Naive thymus-derived CD4-positive, alpha-beta T cell (primary cell): ENCODE data around the gene SHISA9. TPM values are rescaled to one million over a fixed set of nuclear protein-coding genes. Genes with fewer than 3 reads are reported as not detected.

Experiments used
- ATAC-seq: fragments of 150-1000 bp; cut with Tn5 transposase; 2 replicates; pipeline ENCODE4 v1.10.0; 2021; ENCODE audit warnings: mild to moderate bottlenecking, moderate library complexity
- CTCF ChIA-PET: fragments of 350-600 bp; sonication (Branson Sonifier 250); formaldehyde crosslinking; loops from one replicate; lab custom pipeline; 2021; ENCODE audit warnings: antibody characterized with exemption; lab: Charles Lee
- POLR2A ChIA-PET: fragments of 350-600 bp; sonication (Branson Sonifier 250); formaldehyde crosslinking; loops from one replicate; lab custom pipeline; 2021; ENCODE audit warnings: antibody characterized with exemption, inconsistent platforms; lab: Charles Lee
- DNase-seq, 9 donors: peaks; one replicate each; pipeline versions ENCODE4 v3.0.0 to v3.0.0-alpha.2; 2020 to 2022; ENCODE audit warnings: mixed read lengths in 1 of 9
- H3K27ac ChIP-seq: one replicate; pipeline ENCODE4 v1.7.0; 2013; ENCODE audit warnings: mild to moderate bottlenecking, low read depth, low read length, moderate library complexity
- H3K27me3 ChIP-seq, 2 donors: one replicate each; pipeline ENCODE4 v1.7.0; 2013; ENCODE audit warnings: low read length in 2 of 2, mild to moderate bottlenecking in 2 of 2, moderate library complexity in 2 of 2; ENCODE audit not compliant: control insufficient read depth in 2 of 2, insufficient read depth in 2 of 2
- H3K36me3 ChIP-seq, 3 experiments: 1 replicate in 2 of 3; 2 replicates in 1 of 3; pipeline ENCODE4 v1.7.0; 2013; ENCODE audit warnings: low read length in 3 of 3, mild to moderate bottlenecking in 3 of 3, moderate library complexity in 1 of 3; ENCODE audit not compliant: insufficient read depth in 3 of 3, control insufficient read depth in 2 of 3
- H3K4me1 ChIP-seq, 2 donors: one replicate each; pipeline ENCODE4 v1.7.0; 2013; ENCODE audit warnings: low read length in 2 of 2, mild to moderate bottlenecking in 2 of 2, moderate library complexity in 1 of 2; ENCODE audit not compliant: control insufficient read depth in 2 of 2, insufficient read depth in 2 of 2
- H3K4me3 ChIP-seq: 2 replicates; pipeline ENCODE4 v1.7.0; 2013; ENCODE audit warnings: mild to moderate bottlenecking, low read length
- H3K9me3 ChIP-seq, 3 experiments: 1 replicate in 2 of 3; 2 replicates in 1 of 3; pipeline ENCODE4 v1.7.0; 2013; ENCODE audit warnings: low read length in 3 of 3; ENCODE audit not compliant: control insufficient read depth in 2 of 3
- H3K27ac Mint-ChIP-seq, 9 donors: one replicate each; pipeline ENCODE4 v1.8.0; 2020 to 2022; ENCODE audit warnings: mixed read lengths in 9 of 9, mild to moderate bottlenecking in 8 of 9, moderate library complexity in 5 of 9, inconsistent platforms in 2 of 9
- H3K27me3 Mint-ChIP-seq, 5 donors: one replicate each; pipeline ENCODE4 v1.8.0; 2021 to 2022; ENCODE audit warnings: mixed read lengths in 5 of 5, mild to moderate bottlenecking in 1 of 5
- H3K36me3 Mint-ChIP-seq, 5 donors: one replicate each; pipeline ENCODE4 v1.8.0; 2020 to 2022; ENCODE audit warnings: mixed read lengths in 5 of 5, mild to moderate bottlenecking in 3 of 5, inconsistent platforms in 1 of 5
- H3K4me1 Mint-ChIP-seq, 7 donors: one replicate each; pipeline ENCODE4 v1.8.0; 2020 to 2022; ENCODE audit warnings: mixed read lengths in 7 of 7, mild to moderate bottlenecking in 3 of 7, inconsistent platforms in 1 of 7
- H3K4me3 Mint-ChIP-seq, 10 donors: one replicate each; pipeline ENCODE4 v1.8.0; 2020 to 2022; ENCODE audit warnings: mild to moderate bottlenecking in 10 of 10, mixed read lengths in 10 of 10, moderate library complexity in 6 of 10, inconsistent platforms in 2 of 10
- H3K9me3 Mint-ChIP-seq, 11 donors: one replicate each; pipeline ENCODE4 v1.8.0; 2020 to 2022; ENCODE audit warnings: mixed read lengths in 11 of 11, mild to moderate bottlenecking in 4 of 11, inconsistent platforms in 1 of 11, moderate library complexity in 1 of 11
- intact Hi-C, 2 donors: fragments of 100-400 bp; cut with micrococcal nuclease; formaldehyde crosslinking; loops; one replicate each; pipeline ENCODE4 v1.15.1; 2023
- polyA plus RNA-seq, 2 donors: library from polyadenylated mRNA; unstranded; fragments of 300-500 nt; fragmentation: Illumina TruSeq; gene quantifications; one replicate each; pipeline ENCODE4 v1.2.3, GENCODE V29; 2021
- total RNA-seq, 6 experiments: library from RNA in 5 of 6; stranded (reverse) in 5 of 6; gene quantifications; 1 replicate in 5 of 6; 2 replicates in 1 of 6; pipeline ENCODE4 v1.2.3 and lab custom pipeline; 2021 to 2026

The SHISA9 gene
- total and polyA plus RNA-seq, 7 experiments from 2014 or later: 0.05 TPM; not detected in 6

DNA sequence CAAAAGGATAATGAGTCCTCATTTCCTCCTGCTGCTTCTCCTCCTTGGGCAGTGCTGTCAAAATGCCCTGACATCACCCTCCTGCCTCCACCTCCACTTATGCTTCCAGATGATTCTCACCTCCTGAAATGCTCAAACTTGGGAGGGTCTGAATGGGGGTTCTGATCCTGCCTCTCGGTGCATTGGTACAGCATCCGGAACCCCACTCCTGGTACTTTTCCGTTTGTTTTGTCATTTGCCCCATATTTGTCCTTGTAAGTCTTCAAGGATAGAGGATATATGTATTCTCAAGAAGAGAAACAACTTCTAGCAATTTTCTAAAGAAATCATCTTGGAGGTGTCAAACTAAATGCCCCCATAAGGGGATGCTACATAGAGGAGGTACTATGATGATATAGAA lies 148.3 kb downstream of the SHISA9 start:
- H3K36me3 Mint-ChIP-seq: peaks cover 0 to 5% (median 0%) of the 10 kb centered on the region in 5 donors
- peaks cover 0 to 15% (median 0%) of the 10 kb centered on the region in 5 donors for H3K27me3 Mint-ChIP-seq
- H3K27ac Mint-ChIP-seq: peak overlapping the region in 1 of 9 donors; percentile 55
- ChIA-PET POLR2A (no interaction called here), CTCF (no interaction called here)
- Histone ChIP-seq H3K9me3 (peaks cover 0 to 3% (median 0%) of the 10 kb centered on the region in 3 experiments), H3K4me3 (no peak overlapping the region), H3K27ac (no peak overlapping the region), H3K36me3 (no peaks in the 10 kb centered on the region), H3K27me3 (no peaks in the 10 kb centered on the region), H3K4me1 (no peaks in the 10 kb centered on the region)
- intact Hi-C loops: no loop called here
- H3K4me3 Mint-ChIP-seq: no peak overlapping the region
- no peaks in the 10 kb centered on the region for H3K4me1 Mint-ChIP-seq
- peaks cover 1 to 18% (median 10%) of the 10 kb centered on the region in 11 donors for H3K9me3 Mint-ChIP-seq
- DNase-seq: no peak
- no peak for ATAC-seq

DNA sequence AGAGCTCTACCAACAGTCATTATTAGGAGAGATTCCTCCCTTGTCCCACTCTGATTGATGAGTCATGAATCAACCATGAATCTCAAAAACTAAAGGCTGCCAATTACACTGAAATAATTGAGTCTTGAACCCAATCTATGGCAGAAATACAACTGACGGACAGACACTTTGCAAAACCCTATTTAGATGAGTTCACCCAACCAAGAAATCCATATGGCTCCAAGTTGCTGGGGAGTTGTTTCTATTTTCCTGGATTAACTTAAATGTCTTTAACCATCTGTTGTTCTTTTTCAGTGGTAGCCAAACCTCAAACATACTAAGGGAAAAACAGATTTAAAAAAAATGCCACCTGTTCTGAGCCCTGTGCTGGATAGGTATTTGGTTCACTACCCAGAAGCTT lies 151.0 kb downstream of the SHISA9 start:
- no peak overlapping the region for H3K4me3 Mint-ChIP-seq
- no peaks in the 10 kb centered on the region for H3K36me3 ChIP-seq
- DNase-seq (no peak), ATAC-seq (no peak)
- H3K9me3 ChIP-seq: peaks cover 0 to 3% (median 0%) of the 10 kb centered on the region in 3 experiments
- H3K27ac ChIP-seq: no peak overlapping the region
- H3K4me1 Mint-ChIP-seq: no peaks in the 10 kb centered on the region
- H3K27me3 ChIP-seq: no peaks in the 10 kb centered on the region
- no peak overlapping the region for H3K27ac Mint-ChIP-seq
- H3K36me3 Mint-ChIP-seq: peaks cover 0 to 5% (median 0%) of the 10 kb centered on the region in 5 donors
- H3K4me3 ChIP-seq: no peak overlapping the region
- H3K27me3 Mint-ChIP-seq: peaks cover 0 to 9% (median 0%) of the 10 kb centered on the region in 5 donors
- intact Hi-C loops: no loop called here
- CTCF ChIA-PET: no interaction called here
- peaks cover 2 to 21% (median 10%) of the 10 kb centered on the region in 11 donors for H3K9me3 Mint-ChIP-seq
- POLR2A ChIA-PET: no interaction called here
- no peaks in the 10 kb centered on the region for H3K4me1 ChIP-seq

DNA sequence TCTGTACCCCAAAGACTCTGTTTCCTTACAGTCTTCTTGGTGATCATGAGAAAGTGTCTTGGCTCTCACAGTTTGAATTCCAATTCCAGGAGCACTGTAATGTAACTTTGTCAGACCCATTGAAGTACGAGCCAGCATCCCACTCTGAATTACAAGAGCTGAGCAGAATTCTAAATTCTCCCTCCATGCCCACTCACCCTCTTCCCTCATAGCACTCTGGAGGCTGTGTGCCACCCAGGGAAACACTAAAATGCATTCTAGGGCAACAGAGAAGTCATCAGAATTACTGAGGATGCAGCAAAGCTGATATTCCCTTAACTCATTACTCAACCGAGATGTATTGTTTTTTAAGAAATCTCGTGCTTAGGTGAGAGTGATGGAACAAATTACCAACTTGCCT lies 154.1 kb downstream of the SHISA9 start:
- Mint-ChIP-seq H3K4me1 (no peaks in the 10 kb centered on the region), H3K9me3 (peaks cover 3 to 24% (median 8%) of the 10 kb centered on the region in 11 donors), H3K4me3 (no peak overlapping the region), H3K36me3 (no peaks in the 10 kb centered on the region), H3K27me3 (peaks cover 0 to 12% (median 0%) of the 10 kb centered on the region in 5 donors), H3K27ac (no peak overlapping the region)
- Histone ChIP-seq H3K4me3 (no peak overlapping the region), H3K36me3 (no peaks in the 10 kb centered on the region), H3K27me3 (no peaks in the 10 kb centered on the region), H3K9me3 (no peaks in the 10 kb centered on the region), H3K27ac (no peak overlapping the region), H3K4me1 (no peaks in the 10 kb centered on the region)
- no peak for ATAC-seq
- CTCF ChIA-PET: no interaction called here
- DNase-seq: no peak
- intact Hi-C loops: no loop called here
- POLR2A ChIA-PET: no interaction called here

DNA sequence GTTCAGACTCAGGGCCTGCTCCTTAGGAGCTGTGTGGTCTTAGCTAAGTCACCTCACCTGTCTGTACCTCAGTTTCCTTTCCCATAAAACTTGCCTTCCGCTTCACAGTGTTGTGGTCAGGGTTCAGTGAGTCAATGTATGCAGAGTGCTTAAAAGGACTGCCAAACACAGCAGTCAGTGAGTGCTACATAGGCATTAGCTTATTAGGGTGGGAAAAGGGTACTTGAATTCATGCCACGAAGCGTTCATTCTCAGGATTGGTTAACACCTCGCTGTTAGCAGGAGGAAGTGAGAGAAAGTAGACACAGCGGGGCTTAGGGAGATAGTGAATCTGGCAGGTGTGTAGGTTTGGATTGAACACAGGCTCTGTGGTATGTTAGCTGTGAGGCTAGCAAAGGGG lies 155.2 kb downstream of the SHISA9 start:
- no peak for DNase-seq
- no peak overlapping the region for H3K27ac Mint-ChIP-seq
- Histone ChIP-seq H3K27me3 (no peaks in the 10 kb centered on the region), H3K27ac (no peak overlapping the region), H3K4me3 (no peak overlapping the region), H3K4me1 (no peaks in the 10 kb centered on the region), H3K36me3 (no peaks in the 10 kb centered on the region), H3K9me3 (no peaks in the 10 kb centered on the region)
- no peaks in the 10 kb centered on the region for H3K4me1 Mint-ChIP-seq
- H3K27me3 Mint-ChIP-seq: peaks cover 0 to 12% (median 0%) of the 10 kb centered on the region in 5 donors
- no peak for ATAC-seq
- ChIA-PET CTCF (no interaction called here), POLR2A (no interaction called here)
- peaks cover 0 to 20% (median 5%) of the 10 kb centered on the region in 11 donors for H3K9me3 Mint-ChIP-seq
- no peaks in the 10 kb centered on the region for H3K36me3 Mint-ChIP-seq
- no peak overlapping the region for H3K4me3 Mint-ChIP-seq
- intact Hi-C loops: no loop called here

DNA sequence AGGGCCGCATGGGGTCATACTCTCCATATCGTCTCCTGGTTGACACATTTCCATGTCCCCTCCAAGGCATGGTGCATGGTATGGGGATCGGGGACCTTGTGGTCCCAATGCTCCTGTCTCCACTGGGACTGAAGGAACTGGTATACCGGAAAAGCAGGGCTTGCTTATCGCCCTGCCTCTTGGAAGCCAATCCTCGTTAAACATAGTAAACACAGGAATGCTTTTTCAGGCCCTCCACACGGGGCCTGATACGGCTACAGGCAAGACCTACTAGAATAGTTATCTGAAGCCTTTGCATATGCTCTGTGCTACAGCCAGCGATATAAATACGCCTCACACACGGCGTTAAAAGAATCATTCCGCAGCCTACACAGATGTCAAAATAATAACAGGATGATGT lies 159.5 kb downstream of the SHISA9 start:
- POLR2A ChIA-PET: no interaction called here

DNA sequence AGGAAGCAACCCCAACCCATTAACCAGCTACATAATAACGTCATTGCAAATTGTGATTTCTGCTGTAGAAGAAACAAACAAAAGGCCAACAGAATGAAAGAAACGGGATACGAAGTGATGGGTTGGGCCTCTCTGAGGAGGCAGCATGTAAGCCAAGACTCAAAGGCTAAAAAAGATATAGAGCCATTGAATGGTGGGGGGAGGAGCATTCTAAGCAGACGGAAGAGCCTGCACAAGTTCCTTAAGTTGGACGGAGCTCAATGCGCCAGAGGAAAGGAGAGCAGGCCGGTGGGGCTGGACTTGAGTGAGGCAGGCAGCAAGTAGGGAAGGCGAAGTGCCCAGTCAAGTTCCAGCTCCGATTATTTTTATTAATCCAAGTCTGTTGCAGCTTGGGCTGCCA lies 160.3 kb downstream of the SHISA9 start:
- ChIA-PET POLR2A (no interaction called here), CTCF (no interaction called here)
- H3K4me1 ChIP-seq: no peaks in the 10 kb centered on the region
- H3K9me3 Mint-ChIP-seq: peaks cover 0 to 19% (median 4%) of the 10 kb centered on the region in 11 donors
- H3K27ac Mint-ChIP-seq: no peak overlapping the region
- no peaks in the 10 kb centered on the region for H3K36me3 Mint-ChIP-seq
- no peak overlapping the region for H3K27ac ChIP-seq
- ATAC-seq (no peak), DNase-seq (no peak)
- H3K27me3 Mint-ChIP-seq: peaks cover 0 to 21% (median 3%) of the 10 kb centered on the region in 5 donors
- intact Hi-C loops: no loop called here
- no peaks in the 10 kb centered on the region for H3K36me3 ChIP-seq
- no peak overlapping the region for H3K4me3 ChIP-seq
- H3K9me3 ChIP-seq: no peaks in the 10 kb centered on the region
- H3K27me3 ChIP-seq: no peaks in the 10 kb centered on the region
- H3K4me1 Mint-ChIP-seq: no peaks in the 10 kb centered on the region
- H3K4me3 Mint-ChIP-seq: no peak overlapping the region

More for the DNA sequence above, 159.5 kb downstream of the SHISA9 start:
- Mint-ChIP-seq H3K9me3 (peaks cover 0 to 13% (median 2%) of the 10 kb centered on the region in 11 donors), H3K4me3 (no peak overlapping the region), H3K36me3 (no peaks in the 10 kb centered on the region), H3K27me3 (peaks cover 0 to 16% (median under 1%) of the 10 kb centered on the region in 5 donors), H3K4me1 (no peaks in the 10 kb centered on the region), H3K27ac (no peak overlapping the region)
- Histone ChIP-seq H3K27ac (no peak overlapping the region), H3K4me3 (no peak overlapping the region), H3K27me3 (no peaks in the 10 kb centered on the region), H3K4me1 (no peaks in the 10 kb centered on the region), H3K36me3 (no peaks in the 10 kb centered on the region), H3K9me3 (no peaks in the 10 kb centered on the region)
- intact Hi-C loops: no loop called here
- CTCF ChIA-PET: no interaction called here
- ATAC-seq (no peak), DNase-seq (no peak)

DNA sequence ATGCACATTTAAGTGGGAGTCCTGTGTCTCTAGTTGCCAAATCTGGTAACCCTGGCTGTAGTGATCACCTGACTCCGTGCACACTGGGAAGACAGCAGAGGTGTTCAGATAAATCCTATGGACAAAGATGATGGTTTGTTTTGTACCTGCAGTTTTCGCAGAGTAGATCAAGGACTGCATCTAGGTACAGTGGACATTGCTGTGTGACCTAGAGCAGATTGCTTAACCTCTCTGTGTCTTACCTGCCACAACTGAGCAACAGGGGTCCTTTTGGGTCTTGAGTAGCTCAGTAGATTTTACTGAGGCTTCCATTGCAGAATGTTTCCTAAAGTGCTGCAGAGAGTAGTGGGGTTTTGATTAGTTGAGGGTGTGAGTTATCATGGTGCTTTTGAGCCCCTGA lies 160.8 kb downstream of the SHISA9 start:
- H3K9me3 Mint-ChIP-seq: peaks cover 0 to 24% (median 6%) of the 10 kb centered on the region in 11 donors
- DNase-seq: no peak
- no peak overlapping the region for H3K4me3 Mint-ChIP-seq
- Histone ChIP-seq H3K27me3 (no peaks in the 10 kb centered on the region), H3K36me3 (no peaks in the 10 kb centered on the region), H3K27ac (no peak overlapping the region), H3K9me3 (no peaks in the 10 kb centered on the region), H3K4me1 (no peaks in the 10 kb centered on the region), H3K4me3 (no peak overlapping the region)
- peaks cover 0 to 21% (median 3%) of the 10 kb centered on the region in 5 donors for H3K27me3 Mint-ChIP-seq
- H3K27ac Mint-ChIP-seq: no peak overlapping the region
- ATAC-seq: no peak
- ChIA-PET POLR2A (no interaction called here), CTCF (no interaction called here)
- no peaks in the 10 kb centered on the region for H3K36me3 Mint-ChIP-seq
- intact Hi-C loops: no loop called here
- no peaks in the 10 kb centered on the region for H3K4me1 Mint-ChIP-seq
